ENCODE data around the gene KCNQ1. TPM values are rescaled to one million over a fixed set of nuclear protein-coding genes. Genes with fewer than 3 reads are reported as not detected.

KCNQ1 gene
- total and polyA plus RNA-seq, 2 experiments from 2014 or later = 0.45 to 0.87 TPM

DNA sequence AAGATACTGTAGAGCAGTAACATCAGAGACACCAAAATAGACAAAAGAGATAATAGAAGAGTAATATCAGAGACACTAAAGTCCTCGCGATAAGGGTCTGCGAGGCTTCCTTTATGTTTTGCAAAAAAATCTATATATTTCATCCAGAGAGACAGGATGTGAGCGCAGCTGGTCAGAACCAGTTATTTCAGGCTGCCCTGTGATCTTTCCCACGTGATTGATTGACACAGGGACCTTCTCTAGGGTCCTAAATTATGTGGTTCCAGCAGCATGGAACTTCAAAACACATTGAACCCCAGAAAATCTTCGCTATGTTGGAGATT, 118.0 kb downstream of the KCNQ1 start:
- no peaks in the 10 kb centered on the region for H3K79me2 ChIP-seq (replicated peaks; ENCODE audit: insufficient read depth)
- DNase-seq (ENCODE audit: low spot score) (no peak), ATAC-seq (no peak)
- no peak overlapping the region for H3K4me3 ChIP-seq
- H4K20me1 ChIP-seq (replicated peaks; ENCODE audit: insufficient read depth) = no peaks in the 10 kb centered on the region; the same call in 1 of the 2 replicates
- H3K27ac Mint-ChIP-seq = no peak overlapping the region
- H3F3A ChIP-seq (replicated peaks; ENCODE audit: low read depth) = no peaks in the 10 kb centered on the region
- H3K36me3 Mint-ChIP-seq (ENCODE audit: low read depth) = no peaks in the 10 kb centered on the region
- H3K27me3 Mint-ChIP-seq (ENCODE audit: insufficient read depth, low read depth, poor library complexity) = peaks cover 63% of the 10 kb centered on the region
- H3K4me2 ChIP-seq = no peak overlapping the region
- no peak overlapping the region for H3K4me3 Mint-ChIP-seq
- H3K9me3 Mint-ChIP-seq = peaks cover 2% of the 10 kb centered on the region; the same call in 1 of the 3 replicates
- no peaks in the 10 kb centered on the region; the same call in 1 of the 2 replicates for H3K4me1 ChIP-seq (ENCODE audit: insufficient read depth)
- H3K4me1 Mint-ChIP-seq = no peaks in the 10 kb centered on the region; the same call in 2 of the 3 replicates
- no peak overlapping the region for H2AFZ ChIP-seq
- no peak overlapping the region for H3K27ac ChIP-seq (ENCODE audit: low read depth)
- H3K36me3 ChIP-seq (ENCODE audit: insufficient read depth) = no peaks in the 10 kb centered on the region
- no peaks in the 10 kb centered on the region for H3K9me2 ChIP-seq (ENCODE audit: insufficient read depth)
- H3K27me3 ChIP-seq (ENCODE audit: insufficient read depth) = peaks cover 41% of the 10 kb centered on the region
- TF ChIP-seq, protein P1, sequence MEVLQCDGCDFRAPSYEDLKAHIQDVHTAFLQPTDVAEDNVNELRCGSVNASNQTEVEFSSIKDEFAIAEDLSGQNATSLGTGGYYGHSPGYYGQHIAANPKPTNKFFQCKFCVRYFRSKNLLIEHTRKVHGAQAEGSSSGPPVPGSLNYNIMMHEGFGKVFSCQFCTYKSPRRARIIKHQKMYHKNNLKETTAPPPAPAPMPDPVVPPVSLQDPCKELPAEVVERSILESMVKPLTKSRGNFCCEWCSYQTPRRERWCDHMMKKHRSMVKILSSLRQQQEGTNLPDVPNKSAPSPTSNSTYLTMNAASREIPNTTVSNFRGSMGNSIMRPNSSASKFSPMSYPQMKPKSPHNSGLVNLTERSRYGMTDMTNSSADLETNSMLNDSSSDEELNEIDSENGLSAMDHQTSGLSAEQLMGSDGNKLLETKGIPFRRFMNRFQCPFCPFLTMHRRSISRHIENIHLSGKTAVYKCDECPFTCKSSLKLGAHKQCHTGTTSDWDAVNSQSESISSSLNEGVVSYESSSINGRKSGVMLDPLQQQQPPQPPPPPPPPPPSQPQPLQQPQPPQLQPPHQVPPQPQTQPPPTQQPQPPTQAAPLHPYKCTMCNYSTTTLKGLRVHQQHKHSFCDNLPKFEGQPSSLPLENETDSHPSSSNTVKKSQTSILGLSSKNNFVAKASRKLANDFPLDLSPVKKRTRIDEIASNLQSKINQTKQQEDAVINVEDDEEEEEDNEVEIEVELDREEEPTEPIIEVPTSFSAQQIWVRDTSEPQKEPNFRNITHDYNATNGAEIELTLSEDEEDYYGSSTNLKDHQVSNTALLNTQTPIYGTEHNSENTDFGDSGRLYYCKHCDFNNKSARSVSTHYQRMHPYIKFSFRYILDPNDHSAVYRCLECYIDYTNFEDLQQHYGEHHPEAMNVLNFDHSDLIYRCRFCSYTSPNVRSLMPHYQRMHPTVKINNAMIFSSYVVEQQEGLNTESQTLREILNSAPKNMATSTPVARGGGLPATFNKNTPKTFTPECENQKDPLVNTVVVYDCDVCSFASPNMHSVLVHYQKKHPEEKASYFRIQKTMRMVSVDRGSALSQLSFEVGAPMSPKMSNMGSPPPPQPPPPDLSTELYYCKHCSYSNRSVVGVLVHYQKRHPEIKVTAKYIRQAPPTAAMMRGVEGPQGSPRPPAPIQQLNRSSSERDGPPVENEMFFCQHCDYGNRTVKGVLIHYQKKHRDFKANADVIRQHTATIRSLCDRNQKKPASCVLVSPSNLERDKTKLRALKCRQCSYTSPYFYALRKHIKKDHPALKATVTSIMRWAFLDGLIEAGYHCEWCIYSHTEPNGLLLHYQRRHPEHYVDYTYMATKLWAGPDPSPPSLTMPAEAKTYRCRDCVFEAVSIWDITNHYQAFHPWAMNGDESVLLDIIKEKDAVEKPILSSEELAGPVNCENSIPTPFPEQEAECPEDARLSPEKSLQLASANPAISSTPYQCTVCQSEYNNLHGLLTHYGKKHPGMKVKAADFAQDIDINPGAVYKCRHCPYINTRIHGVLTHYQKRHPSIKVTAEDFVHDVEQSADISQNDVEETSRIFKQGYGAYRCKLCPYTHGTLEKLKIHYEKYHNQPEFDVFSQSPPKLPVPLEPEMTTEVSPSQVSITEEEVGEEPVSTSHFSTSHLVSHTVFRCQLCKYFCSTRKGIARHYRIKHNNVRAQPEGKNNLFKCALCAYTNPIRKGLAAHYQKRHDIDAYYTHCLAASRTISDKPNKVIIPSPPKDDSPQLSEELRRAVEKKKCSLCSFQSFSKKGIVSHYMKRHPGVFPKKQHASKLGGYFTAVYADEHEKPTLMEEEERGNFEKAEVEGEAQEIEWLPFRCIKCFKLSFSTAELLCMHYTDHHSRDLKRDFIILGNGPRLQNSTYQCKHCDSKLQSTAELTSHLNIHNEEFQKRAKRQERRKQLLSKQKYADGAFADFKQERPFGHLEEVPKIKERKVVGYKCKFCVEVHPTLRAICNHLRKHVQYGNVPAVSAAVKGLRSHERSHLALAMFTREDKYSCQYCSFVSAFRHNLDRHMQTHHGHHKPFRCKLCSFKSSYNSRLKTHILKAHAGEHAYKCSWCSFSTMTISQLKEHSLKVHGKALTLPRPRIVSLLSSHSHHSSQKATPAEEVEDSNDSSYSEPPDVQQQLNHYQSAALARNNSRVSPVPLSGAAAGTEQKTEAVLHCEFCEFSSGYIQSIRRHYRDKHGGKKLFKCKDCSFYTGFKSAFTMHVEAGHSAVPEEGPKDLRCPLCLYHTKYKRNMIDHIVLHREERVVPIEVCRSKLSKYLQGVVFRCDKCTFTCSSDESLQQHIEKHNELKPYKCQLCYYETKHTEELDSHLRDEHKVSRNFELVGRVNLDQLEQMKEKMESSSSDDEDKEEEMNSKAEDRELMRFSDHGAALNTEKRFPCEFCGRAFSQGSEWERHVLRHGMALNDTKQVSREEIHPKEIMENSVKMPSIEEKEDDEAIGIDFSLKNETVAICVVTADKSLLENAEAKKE (CRISPR knock-in tag; IDR thresholded peaks at IDR 0.05) = no peak
- TF ChIP-seq REST (IDR thresholded peaks at IDR 0.05; ENCODE audit: unreplicated experiment) = no peak
- TF ChIP-seq, protein P2, sequence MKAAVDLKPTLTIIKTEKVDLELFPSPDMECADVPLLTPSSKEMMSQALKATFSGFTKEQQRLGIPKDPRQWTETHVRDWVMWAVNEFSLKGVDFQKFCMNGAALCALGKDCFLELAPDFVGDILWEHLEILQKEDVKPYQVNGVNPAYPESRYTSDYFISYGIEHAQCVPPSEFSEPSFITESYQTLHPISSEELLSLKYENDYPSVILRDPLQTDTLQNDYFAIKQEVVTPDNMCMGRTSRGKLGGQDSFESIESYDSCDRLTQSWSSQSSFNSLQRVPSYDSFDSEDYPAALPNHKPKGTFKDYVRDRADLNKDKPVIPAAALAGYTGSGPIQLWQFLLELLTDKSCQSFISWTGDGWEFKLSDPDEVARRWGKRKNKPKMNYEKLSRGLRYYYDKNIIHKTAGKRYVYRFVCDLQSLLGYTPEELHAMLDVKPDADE (IDR thresholded peaks at IDR 0.05) = no peak

Measured in GM23338 (cell line).